GM11168 (cell line): ENCODE data around the gene ZNF195.
"Not testable (repeated sequence)": the region's sequence is repeated elsewhere in the genome, so short reads cannot be mapped to it uniquely, and the experiment has no call there.

Source experiments
- in situ Hi-C: fragments of 300-500 bp; cut with MboI; formaldehyde crosslinking; loops from one replicate; pipeline ENCODE4 v1.12.0; 2022; ENCODE audit warnings: low sequenced_read_pairs; ENCODE audit not compliant: unreplicated experiment

ZNF195 gene

GRCh38 chr11:3404076-3404925 lies 25.4 kb upstream of the ZNF195 start:
- in situ Hi-C loops, result loop anchor here (10.0 kb wide), 1 partner anchor 60 kb away; no protein-coding TSS in a partner anchor

- in situ Hi-C loops, result loop anchor here (10.0 kb wide), 1 partner anchor 58 kb away; no protein-coding TSS in a partner anchor
Observed at GRCh38 chr11:3402861-3403250, 23.9 kb upstream of the ZNF195 start.

- in situ Hi-C loops, result loop anchor here (10.0 kb wide), 1 partner anchor 58 kb away; no protein-coding TSS in a partner anchor
Observed at GRCh38 chr11:3402181-3402860, 23.4 kb upstream of the ZNF195 start.

- in situ Hi-C loops, result loop anchor here (10.0 kb wide), 1 partner anchor 56 kb away; no protein-coding TSS in a partner anchor
Observed at GRCh38 chr11:3401052-3401451, 22.1 kb upstream of the ZNF195 start.

- in situ Hi-C loops, result not testable (repeated sequence)
Observed at GRCh38 chr11:3398509-3398908, 19.6 kb upstream of the ZNF195 start.

- in situ Hi-C loops, result not testable (repeated sequence)
Observed at GRCh38 chr11:3398106-3398505, 19.2 kb upstream of the ZNF195 start.

GRCh38 chr11:3397210-3397609 lies 18.3 kb upstream of the ZNF195 start:
- in situ Hi-C loops, result not testable (repeated sequence)

GRCh38 chr11:3395468-3395867 lies 16.5 kb upstream of the ZNF195 start:
- in situ Hi-C loops, result not testable (repeated sequence)

- in situ Hi-C loops, result not testable (repeated sequence)
Observed at GRCh38 chr11:3394956-3395355, 16.0 kb upstream of the ZNF195 start.

- in situ Hi-C loops, result not testable (repeated sequence)
Observed at GRCh38 chr11:3393450-3393849, 14.5 kb upstream of the ZNF195 start.

- in situ Hi-C loops, result no loop called here
Observed at GRCh38 chr11:3382613-3383285, 3.8 kb upstream of the ZNF195 start.

- in situ Hi-C loops, result no loop called here
Observed at GRCh38 chr11:3381794-3382193, 2.8 kb upstream of the ZNF195 start.

- in situ Hi-C loops, result no loop called here
Observed at GRCh38 chr11:3380706-3381545, 2.0 kb upstream of the ZNF195 start.

GRCh38 chr11:3375552-3375951 lies 3.4 kb downstream of the ZNF195 start:
- in situ Hi-C loops, result no loop called here

- in situ Hi-C loops, result no loop called here
Observed at GRCh38 chr11:3370311-3370870, 8.6 kb downstream of the ZNF195 start.

- in situ Hi-C loops, result no loop called here
Observed at GRCh38 chr11:3369366-3369765, 9.6 kb downstream of the ZNF195 start.

GRCh38 chr11:3368199-3368598 lies 10.7 kb downstream of the ZNF195 start:
- in situ Hi-C loops, result no loop called here

GRCh38 chr11:3367221-3367620 lies 11.7 kb downstream of the ZNF195 start:
- in situ Hi-C loops, result no loop called here

- in situ Hi-C loops, result no loop called here
Observed at GRCh38 chr11:3359092-3359824, 19.7 kb downstream of the ZNF195 start.
